ENCODE data around the gene EFTUD2. TPM values are rescaled to one million over a fixed set of nuclear protein-coding genes. Genes with fewer than 3 reads are reported as not detected.

Gene EFTUD2
- total and polyA plus RNA-seq, 2 of the 8 experiments (the other 6 are each of a cell fraction or from before 2014, with no cell fraction given): 118 to 195 TPM

- TF ChIP-seq ZNF274 (IDR thresholded peaks at IDR 0.05; ENCODE audit: borderline replicate concordance, extremely low read depth, low read length) (no peak), SAP30 (IDR thresholded peaks at IDR 0.05; ENCODE audit: insufficient read depth, insufficient replicate concordance, low read length) (no peak), KDM1A (IDR thresholded peaks at IDR 0.05; ENCODE audit: borderline replicate concordance, low read length) (no peak), TAF1 (IDR thresholded peaks at IDR 0.05; ENCODE audit: low read depth, low read length) (no peak), HDAC2 (IDR thresholded peaks at IDR 0.05; ENCODE audit: borderline replicate concordance in 1 of 2, low read depth in 2 of 2, low read length in 2 of 2) (no peak)
Observed at GRCh38 chr17:44898768-44899073, 524 bp downstream of the EFTUD2 start (continued).
